Uterus (tissue), 2 donors: ENCODE results near the gene MEAK7.

Source experiments
- POLR2A ChIP-seq, 2 donors: fragments of 450-650 bp; IDR thresholded peaks; one replicate each; pipeline ENCODE4 v1.6.1; 2016; ENCODE audit warnings: antibody characterized with exemption in 2 of 2, mild to moderate bottlenecking in 1 of 2, moderate library complexity in 1 of 2
- TF ChIP-seq, protein P1 (sequence below), 4 experiments: fragments of 200-600 bp in 2 of 4; fragments of 450-650 bp in 2 of 4; sonication (generic) in 2 of 4; IDR thresholded peaks; one replicate each; pipeline ENCODE4 v1.5.1; 2016 to 2019; ENCODE audit warnings: antibody characterized with exemption in 4 of 4, mild to moderate bottlenecking in 2 of 4, moderate library complexity in 1 of 4

DNA sequence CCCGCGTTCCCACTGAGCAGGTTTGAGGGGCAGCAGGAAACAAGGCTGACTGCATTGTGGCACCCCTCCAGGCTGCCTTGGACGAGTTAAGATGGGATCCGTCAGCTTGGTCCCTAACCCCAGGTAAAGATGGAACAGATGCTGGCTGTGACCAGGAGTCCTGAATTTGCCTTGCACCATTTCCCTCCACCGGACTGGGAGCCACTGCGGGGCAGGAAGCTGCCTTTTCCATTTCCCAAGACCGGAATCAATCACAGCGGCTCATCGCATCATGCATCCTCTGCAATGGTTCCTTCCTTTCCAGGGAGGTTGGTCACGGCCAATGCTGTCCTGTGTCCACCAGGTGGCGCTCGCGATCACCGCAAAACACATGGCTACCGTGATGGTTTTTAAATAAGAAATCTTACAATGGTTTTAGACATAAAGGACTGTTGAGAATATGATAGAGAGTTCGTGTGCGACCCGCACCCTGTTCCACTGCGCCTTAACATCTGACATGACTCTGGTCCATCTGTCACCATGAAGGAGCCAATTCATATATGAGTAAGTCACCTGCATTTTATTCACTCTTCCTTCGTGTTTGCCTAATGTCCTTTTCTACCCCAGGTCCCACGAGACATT is 6.8 kb upstream of the MEAK7 start:
- no peak for TF ChIP-seq POLR2A (IDR thresholded peaks at IDR 0.05)
- TF ChIP-seq, protein P1, sequence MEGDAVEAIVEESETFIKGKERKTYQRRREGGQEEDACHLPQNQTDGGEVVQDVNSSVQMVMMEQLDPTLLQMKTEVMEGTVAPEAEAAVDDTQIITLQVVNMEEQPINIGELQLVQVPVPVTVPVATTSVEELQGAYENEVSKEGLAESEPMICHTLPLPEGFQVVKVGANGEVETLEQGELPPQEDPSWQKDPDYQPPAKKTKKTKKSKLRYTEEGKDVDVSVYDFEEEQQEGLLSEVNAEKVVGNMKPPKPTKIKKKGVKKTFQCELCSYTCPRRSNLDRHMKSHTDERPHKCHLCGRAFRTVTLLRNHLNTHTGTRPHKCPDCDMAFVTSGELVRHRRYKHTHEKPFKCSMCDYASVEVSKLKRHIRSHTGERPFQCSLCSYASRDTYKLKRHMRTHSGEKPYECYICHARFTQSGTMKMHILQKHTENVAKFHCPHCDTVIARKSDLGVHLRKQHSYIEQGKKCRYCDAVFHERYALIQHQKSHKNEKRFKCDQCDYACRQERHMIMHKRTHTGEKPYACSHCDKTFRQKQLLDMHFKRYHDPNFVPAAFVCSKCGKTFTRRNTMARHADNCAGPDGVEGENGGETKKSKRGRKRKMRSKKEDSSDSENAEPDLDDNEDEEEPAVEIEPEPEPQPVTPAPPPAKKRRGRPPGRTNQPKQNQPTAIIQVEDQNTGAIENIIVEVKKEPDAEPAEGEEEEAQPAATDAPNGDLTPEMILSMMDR (IDR thresholded peaks at IDR 0.05), result peak; percentile 93 to 97 (median 95)
